ENCODE results near the gene TSPAN16.
A peak's percentile ranks its signal among the peaks of the same experiment; 100 is the strongest.
"Not testable (repeated sequence)": the region's sequence is repeated elsewhere in the genome, so short reads cannot be mapped to it uniquely, and the experiment has no call there.

Gene TSPAN16

DNA sequence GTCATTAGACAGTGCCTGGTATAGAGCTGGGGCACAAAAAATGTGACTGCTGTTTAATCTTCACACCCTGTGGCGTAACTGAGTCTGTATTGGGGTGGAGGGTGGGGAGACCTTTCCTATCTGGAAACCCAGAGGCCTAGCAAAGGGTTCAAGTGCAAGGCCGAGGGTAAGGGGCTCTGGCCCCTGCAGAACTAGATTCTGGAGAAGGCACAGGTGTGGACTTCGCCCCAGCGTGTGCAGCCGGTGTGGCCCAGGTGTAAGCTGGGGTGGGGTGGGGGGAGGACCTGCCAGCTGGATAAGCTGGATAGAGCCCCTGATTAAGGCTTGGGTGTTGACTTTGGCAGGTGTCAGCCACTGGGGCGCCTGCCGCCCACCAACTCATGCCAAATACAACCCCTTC lies 42.2 kb downstream of the TSPAN16 start:
- H3K4me1 ChIP-seq (ENCODE audit: control insufficient read depth in 1 of 2, insufficient read depth in 2 of 2, low read length in 2 of 2) = peaks cover 0 to 18% of the 10 kb centered on the region in 2 donors
- H3K9me3 ChIP-seq (ENCODE audit: control insufficient read depth in 1 of 2, low read length in 2 of 2) = no peaks in the 10 kb centered on the region
- H3K4me3 ChIP-seq (ENCODE audit: low read depth in 1 of 2, low read length in 2 of 2) = peak overlapping the region; percentile 64 to 93
- H3K27ac ChIP-seq (ENCODE audit: low read length) = peak overlapping the region; percentile 68
- H3K36me3 ChIP-seq (ENCODE audit: control insufficient read depth in 1 of 2, insufficient read depth in 2 of 2, low read length in 2 of 2) = peaks cover 16 to 36% of the 10 kb centered on the region in 2 donors
- no peaks in the 10 kb centered on the region for H3K27me3 ChIP-seq (ENCODE audit: low read depth, low read length)

GRCh38 chr19:11338569-11339253 lies 42.8 kb downstream of the TSPAN16 start:
- H3K9me3 ChIP-seq (ENCODE audit: control insufficient read depth in 1 of 2, low read length in 2 of 2) = no peaks in the 10 kb centered on the region
- peak overlapping the region; percentile 68 for H3K27ac ChIP-seq (ENCODE audit: low read length)
- no peaks in the 10 kb centered on the region for H3K27me3 ChIP-seq (ENCODE audit: low read depth, low read length)
- peaks cover 0 to 18% of the 10 kb centered on the region in 2 donors for H3K4me1 ChIP-seq (ENCODE audit: control insufficient read depth in 1 of 2, insufficient read depth in 2 of 2, low read length in 2 of 2)
- peaks cover 16 to 31% of the 10 kb centered on the region in 2 donors for H3K36me3 ChIP-seq (ENCODE audit: control insufficient read depth in 1 of 2, insufficient read depth in 2 of 2, low read length in 2 of 2)
- peak overlapping the region; percentile 64 to 93 for H3K4me3 ChIP-seq (ENCODE audit: low read depth in 1 of 2, low read length in 2 of 2)

DNA sequence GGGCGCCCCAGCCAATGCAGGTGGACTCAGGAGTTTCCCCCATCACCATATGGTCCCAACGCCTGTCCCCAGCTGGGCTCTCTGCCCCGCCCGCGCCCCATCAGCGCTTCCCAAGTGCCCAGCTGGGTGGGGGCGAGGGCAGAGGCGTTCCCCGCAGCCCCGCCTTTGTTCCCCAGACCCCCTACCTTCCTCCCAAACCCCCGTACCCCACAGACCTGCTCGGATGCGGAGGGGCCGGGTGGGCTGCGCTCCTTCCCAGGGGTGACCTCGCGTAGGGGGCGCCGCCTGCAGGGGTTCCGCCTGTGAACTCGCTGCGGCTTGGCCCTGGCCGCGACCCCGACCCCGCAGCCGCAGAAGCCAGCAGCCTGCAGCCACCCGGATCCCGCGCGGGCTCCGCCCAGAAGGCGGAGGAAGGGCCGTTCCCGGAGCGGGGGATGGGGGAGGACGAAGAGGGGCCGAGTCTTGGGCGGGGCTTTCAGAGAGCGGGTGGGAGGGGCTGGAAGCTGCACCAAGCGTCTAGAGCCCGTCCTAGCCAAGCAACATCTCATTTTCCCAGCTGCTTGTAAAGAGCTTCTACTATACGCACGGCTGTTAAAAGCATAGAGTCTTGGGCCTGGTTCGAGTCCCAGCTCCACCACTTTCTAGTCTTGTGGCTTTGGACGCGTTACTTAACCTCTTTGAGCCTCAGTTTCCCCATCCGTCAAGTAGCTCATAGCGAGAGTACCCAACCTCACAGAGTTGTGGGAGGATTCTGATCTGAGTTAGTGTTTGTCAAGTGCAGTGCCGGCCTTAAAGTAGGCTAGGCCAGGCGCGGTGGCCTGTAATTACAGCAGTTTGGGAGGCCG lies 43.5 kb downstream of the TSPAN16 start, which contains the start of gene RAB3D:
TSS of gene RAB3D (minus strand) at position 404 of the 845 bp plus-strand sequence. CDS start 2,258 bp downstream, outside the sequence.
- Histone ChIP-seq H3K27ac (ENCODE audit: low read length) (peak within 1 kb of the TSS; percentile 68), H3K4me3 (ENCODE audit: low read depth in 1 of 2, low read length in 2 of 2) (peak within 1 kb of the TSS; percentile 64 to 93), H3K27me3 (ENCODE audit: low read depth, low read length) (no peaks in the 10 kb centered on the region), H3K36me3 (ENCODE audit: control insufficient read depth in 1 of 2, insufficient read depth in 2 of 2, low read length in 2 of 2) (peaks cover 16 to 23% of the 10 kb centered on the region in 2 donors), H3K9me3 (ENCODE audit: control insufficient read depth in 1 of 2, low read length in 2 of 2) (no peaks in the 10 kb centered on the region), H3K4me1 (ENCODE audit: control insufficient read depth in 1 of 2, insufficient read depth in 2 of 2, low read length in 2 of 2) (peaks cover 4 to 23% of the 10 kb centered on the region in 2 donors)

GRCh38 chr19:11340099-11340467 lies 44.1 kb downstream of the TSPAN16 start:
- Histone ChIP-seq H3K4me1 (ENCODE audit: control insufficient read depth in 1 of 2, insufficient read depth in 2 of 2, low read length in 2 of 2) (peaks cover 8 to 30% of the 10 kb centered on the region in 2 donors), H3K4me3 (ENCODE audit: low read depth in 1 of 2, low read length in 2 of 2) (peak overlapping the region; percentile 64 to 93), H3K36me3 (ENCODE audit: control insufficient read depth in 1 of 2, insufficient read depth in 2 of 2, low read length in 2 of 2) (peaks cover 12 to 19% of the 10 kb centered on the region in 2 donors)
- not testable (repeated sequence) for H3K27me3 ChIP-seq (ENCODE audit: low read depth, low read length); H3K27ac ChIP-seq (ENCODE audit: low read length); H3K9me3 ChIP-seq (ENCODE audit: control insufficient read depth in 1 of 2, low read length in 2 of 2)

DNA sequence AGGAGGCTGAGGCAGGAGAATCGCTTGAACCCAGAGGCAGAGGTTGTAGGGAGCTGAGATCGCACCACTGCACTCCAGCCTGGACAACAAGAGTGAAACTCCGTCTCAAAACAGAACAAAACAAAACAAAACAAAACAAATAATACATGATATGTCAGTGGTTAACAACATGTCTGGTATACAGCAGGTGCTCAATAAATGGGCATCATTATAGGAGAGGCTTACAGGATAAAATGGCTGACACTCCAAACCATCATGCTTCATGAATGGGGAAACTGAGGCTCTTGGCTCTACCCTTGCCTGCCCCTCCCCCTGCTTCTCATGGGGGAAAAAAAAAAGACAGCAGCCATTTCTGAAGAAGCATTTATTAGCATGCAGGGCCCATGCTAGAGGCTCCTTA lies 46.5 kb downstream of the TSPAN16 start:
- no peaks in the 10 kb centered on the region for H3K27me3 ChIP-seq (ENCODE audit: low read depth, low read length)
- H3K9me3 ChIP-seq (ENCODE audit: control insufficient read depth in 1 of 2, low read length in 2 of 2) = no peaks in the 10 kb centered on the region
- no peak overlapping the region for H3K4me3 ChIP-seq (ENCODE audit: low read depth in 1 of 2, low read length in 2 of 2)
- peaks cover 12 to 37% of the 10 kb centered on the region in 2 donors for H3K4me1 ChIP-seq (ENCODE audit: control insufficient read depth in 1 of 2, insufficient read depth in 2 of 2, low read length in 2 of 2)
- H3K36me3 ChIP-seq (ENCODE audit: control insufficient read depth in 1 of 2, insufficient read depth in 2 of 2, low read length in 2 of 2) = peaks cover 0 to 5% of the 10 kb centered on the region in 2 donors
- no peak overlapping the region for H3K27ac ChIP-seq (ENCODE audit: low read length)

GRCh38 chr19:11345122-11345803 lies 49.3 kb downstream of the TSPAN16 start:
- Histone ChIP-seq H3K36me3 (ENCODE audit: control insufficient read depth in 1 of 2, insufficient read depth in 2 of 2, low read length in 2 of 2) (peaks cover 0 to 11% of the 10 kb centered on the region in 2 donors), H3K4me1 (ENCODE audit: control insufficient read depth in 1 of 2, insufficient read depth in 2 of 2, low read length in 2 of 2) (peaks cover 12 to 20% of the 10 kb centered on the region in 2 donors), H3K27me3 (ENCODE audit: low read depth, low read length) (no peaks in the 10 kb centered on the region), H3K9me3 (ENCODE audit: control insufficient read depth in 1 of 2, low read length in 2 of 2) (no peaks in the 10 kb centered on the region), H3K27ac (ENCODE audit: low read length) (peak overlapping the region; percentile 91), H3K4me3 (ENCODE audit: low read depth in 1 of 2, low read length in 2 of 2) (peak overlapping the region; percentile 66 to 82)

GRCh38 chr19:11346104-11346940 lies 50.4 kb downstream of the TSPAN16 start, which contains the start of the genes CCDC159 and TMEM205:
CCDC159 (plus strand) TSS chr19:11346519; CDS start chr19:11346607, 88 bp downstream.
TMEM205 (minus strand) TSS chr19:11346268; CDS start chr19:11345619, 649 bp downstream.
- H3K27ac ChIP-seq (ENCODE audit: low read length) = peak within 1 kb of the TSS; percentile 91
- H3K4me3 ChIP-seq (ENCODE audit: low read depth in 1 of 2, low read length in 2 of 2) = peak within 1 kb of the TSS; percentile 66 to 82
- no peaks in the 10 kb centered on the region for H3K27me3 ChIP-seq (ENCODE audit: low read depth, low read length)
- H3K9me3 ChIP-seq (ENCODE audit: control insufficient read depth in 1 of 2, low read length in 2 of 2) = no peaks in the 10 kb centered on the region
- H3K36me3 ChIP-seq (ENCODE audit: control insufficient read depth in 1 of 2, insufficient read depth in 2 of 2, low read length in 2 of 2) = peaks cover 0 to 10% of the 10 kb centered on the region in 2 donors
- peaks cover 12 to 20% of the 10 kb centered on the region in 2 donors for H3K4me1 ChIP-seq (ENCODE audit: control insufficient read depth in 1 of 2, insufficient read depth in 2 of 2, low read length in 2 of 2)

- Histone ChIP-seq H3K4me3 (ENCODE audit: low read depth in 1 of 2, low read length in 2 of 2) (no peak overlapping the region), H3K9me3 (ENCODE audit: control insufficient read depth in 1 of 2, low read length in 2 of 2) (no peaks in the 10 kb centered on the region), H3K4me1 (ENCODE audit: control insufficient read depth in 1 of 2, insufficient read depth in 2 of 2, low read length in 2 of 2) (peaks cover 12 to 20% of the 10 kb centered on the region in 2 donors), H3K27ac (ENCODE audit: low read length) (no peak overlapping the region), H3K36me3 (ENCODE audit: control insufficient read depth in 1 of 2, insufficient read depth in 2 of 2, low read length in 2 of 2) (peaks cover 0 to 6% of the 10 kb centered on the region in 2 donors), H3K27me3 (ENCODE audit: low read depth, low read length) (no peaks in the 10 kb centered on the region)
Observed at GRCh38 chr19:11347546-11348039, 51.6 kb downstream of the TSPAN16 start.

GRCh38 chr19:11349171-11349570 lies 53.2 kb downstream of the TSPAN16 start:
- H3K4me1 ChIP-seq (ENCODE audit: control insufficient read depth in 1 of 2, insufficient read depth in 2 of 2, low read length in 2 of 2) = peaks cover 11 to 17% of the 10 kb centered on the region in 2 donors
- peaks cover 0 to 6% of the 10 kb centered on the region in 2 donors for H3K36me3 ChIP-seq (ENCODE audit: control insufficient read depth in 1 of 2, insufficient read depth in 2 of 2, low read length in 2 of 2)
- H3K9me3 ChIP-seq (ENCODE audit: control insufficient read depth in 1 of 2, low read length in 2 of 2) = no peaks in the 10 kb centered on the region
- H3K4me3 ChIP-seq (ENCODE audit: low read depth in 1 of 2, low read length in 2 of 2) = no peak overlapping the region
- H3K27ac ChIP-seq (ENCODE audit: low read length) = no peak overlapping the region
- no peaks in the 10 kb centered on the region for H3K27me3 ChIP-seq (ENCODE audit: low read depth, low read length)

GRCh38 chr19:11354102-11354501 lies 58.1 kb downstream of the TSPAN16 start:
- not testable (repeated sequence) for H3K27me3 ChIP-seq (ENCODE audit: low read depth, low read length); H3K27ac ChIP-seq (ENCODE audit: low read length); H3K4me3 ChIP-seq (ENCODE audit: low read depth in 1 of 2, low read length in 2 of 2); H3K9me3 ChIP-seq (ENCODE audit: control insufficient read depth in 1 of 2, low read length in 2 of 2)
- H3K36me3 ChIP-seq (ENCODE audit: control insufficient read depth in 1 of 2, insufficient read depth in 2 of 2, low read length in 2 of 2) = peaks cover 3 to 14% of the 10 kb centered on the region in 2 donors
- peaks cover 0 to 15% of the 10 kb centered on the region in 2 donors for H3K4me1 ChIP-seq (ENCODE audit: control insufficient read depth in 1 of 2, insufficient read depth in 2 of 2, low read length in 2 of 2)

Data from muscle layer of duodenum (tissue), 2 donors.